Measurements from ENCODE around the gene SLC16A6.

- TF ChIP-seq, protein P1, sequence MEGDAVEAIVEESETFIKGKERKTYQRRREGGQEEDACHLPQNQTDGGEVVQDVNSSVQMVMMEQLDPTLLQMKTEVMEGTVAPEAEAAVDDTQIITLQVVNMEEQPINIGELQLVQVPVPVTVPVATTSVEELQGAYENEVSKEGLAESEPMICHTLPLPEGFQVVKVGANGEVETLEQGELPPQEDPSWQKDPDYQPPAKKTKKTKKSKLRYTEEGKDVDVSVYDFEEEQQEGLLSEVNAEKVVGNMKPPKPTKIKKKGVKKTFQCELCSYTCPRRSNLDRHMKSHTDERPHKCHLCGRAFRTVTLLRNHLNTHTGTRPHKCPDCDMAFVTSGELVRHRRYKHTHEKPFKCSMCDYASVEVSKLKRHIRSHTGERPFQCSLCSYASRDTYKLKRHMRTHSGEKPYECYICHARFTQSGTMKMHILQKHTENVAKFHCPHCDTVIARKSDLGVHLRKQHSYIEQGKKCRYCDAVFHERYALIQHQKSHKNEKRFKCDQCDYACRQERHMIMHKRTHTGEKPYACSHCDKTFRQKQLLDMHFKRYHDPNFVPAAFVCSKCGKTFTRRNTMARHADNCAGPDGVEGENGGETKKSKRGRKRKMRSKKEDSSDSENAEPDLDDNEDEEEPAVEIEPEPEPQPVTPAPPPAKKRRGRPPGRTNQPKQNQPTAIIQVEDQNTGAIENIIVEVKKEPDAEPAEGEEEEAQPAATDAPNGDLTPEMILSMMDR (IDR thresholded peaks at IDR 0.05; ENCODE audit: low read length), result no peak
- no peak for TF ChIP-seq EZH2 (optimal IDR thresholded peaks at IDR 0.05; ENCODE audit: low read depth, low read length)
Measured at GRCh38 chr17:68238871-68239253, 52.1 kb downstream of the SLC16A6 start.

All from MM.1S (cell line).